ENCODE results near the gene CACNA1C.

The CACNA1C gene

DNA sequence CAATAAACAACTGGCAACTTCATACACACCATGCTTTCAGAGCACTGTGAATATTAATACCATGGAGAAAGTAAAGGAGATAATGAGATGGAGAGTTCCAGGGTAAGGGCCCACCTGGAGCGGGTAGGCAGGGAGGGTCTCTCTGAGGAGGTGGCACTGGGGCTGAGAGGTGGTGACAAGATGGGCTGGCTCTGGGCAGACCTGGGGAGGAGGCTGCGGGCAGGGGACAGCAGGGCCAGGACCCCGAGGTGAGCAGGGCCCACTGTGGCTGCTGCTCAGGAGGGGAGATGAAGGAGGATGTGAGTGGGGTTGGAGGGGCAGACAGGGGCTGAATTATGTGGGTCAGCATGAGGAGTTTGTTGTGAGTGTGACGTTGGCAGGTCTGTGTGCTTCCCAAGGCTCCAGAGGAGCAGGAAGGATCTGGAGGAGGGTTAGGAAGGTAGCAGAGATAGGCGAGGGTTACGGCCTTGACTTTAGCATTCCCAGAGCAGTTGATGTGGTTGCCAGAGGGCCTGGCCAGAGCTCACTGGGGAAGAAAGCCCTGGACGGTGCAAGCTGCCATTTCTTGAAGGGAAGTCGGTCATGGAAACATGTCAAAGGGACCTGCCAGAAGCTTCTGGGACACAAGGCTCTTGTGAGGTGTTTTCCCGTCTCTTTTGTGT is 88.2 kb downstream of the CACNA1C start:
- DNase-seq (ENCODE audit: low read depth in 2 of 2) = no peak

DNA sequence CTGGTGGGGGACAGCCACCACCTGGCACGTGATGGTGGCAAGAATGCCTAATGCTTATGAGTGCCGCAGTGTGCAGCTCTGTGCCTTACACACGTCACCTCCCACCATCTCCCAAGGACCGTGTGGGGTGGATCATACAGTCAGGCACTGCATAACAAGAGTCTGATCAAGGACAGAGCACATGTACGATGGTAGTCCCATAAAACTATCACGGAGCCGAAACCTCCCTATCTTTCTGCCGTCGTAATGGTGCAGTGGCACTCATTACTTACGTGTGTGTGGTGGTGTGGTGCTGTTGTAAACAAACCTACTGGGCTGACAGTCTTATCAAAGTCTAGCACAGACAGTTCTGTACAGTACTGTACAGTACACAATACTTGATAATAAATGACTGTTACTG is 89.3 kb downstream of the CACNA1C start:
- no peak for DNase-seq (ENCODE audit: low read depth in 2 of 2)

DNA sequence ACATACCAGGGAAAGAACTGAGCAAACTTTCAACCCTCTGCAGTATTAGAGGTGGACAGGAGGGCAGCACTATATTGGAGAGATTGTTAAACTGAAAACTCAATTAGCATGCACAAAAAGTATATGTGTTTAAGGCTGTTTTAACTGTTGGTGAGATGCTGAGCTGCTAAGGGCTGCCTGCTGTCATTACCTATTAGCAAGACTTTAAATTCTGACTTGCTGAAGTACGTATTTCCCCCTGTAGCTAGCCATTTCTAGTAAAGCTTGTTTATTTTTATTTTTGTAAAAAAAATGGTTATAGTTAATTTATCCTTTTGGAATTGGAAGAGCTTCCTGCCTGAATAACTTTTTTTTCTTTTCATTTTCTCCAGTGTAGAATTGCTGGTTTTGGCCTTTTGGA is 92.2 kb downstream of the CACNA1C start:
- no peak for DNase-seq (ENCODE audit: low read depth in 2 of 2)

DNA sequence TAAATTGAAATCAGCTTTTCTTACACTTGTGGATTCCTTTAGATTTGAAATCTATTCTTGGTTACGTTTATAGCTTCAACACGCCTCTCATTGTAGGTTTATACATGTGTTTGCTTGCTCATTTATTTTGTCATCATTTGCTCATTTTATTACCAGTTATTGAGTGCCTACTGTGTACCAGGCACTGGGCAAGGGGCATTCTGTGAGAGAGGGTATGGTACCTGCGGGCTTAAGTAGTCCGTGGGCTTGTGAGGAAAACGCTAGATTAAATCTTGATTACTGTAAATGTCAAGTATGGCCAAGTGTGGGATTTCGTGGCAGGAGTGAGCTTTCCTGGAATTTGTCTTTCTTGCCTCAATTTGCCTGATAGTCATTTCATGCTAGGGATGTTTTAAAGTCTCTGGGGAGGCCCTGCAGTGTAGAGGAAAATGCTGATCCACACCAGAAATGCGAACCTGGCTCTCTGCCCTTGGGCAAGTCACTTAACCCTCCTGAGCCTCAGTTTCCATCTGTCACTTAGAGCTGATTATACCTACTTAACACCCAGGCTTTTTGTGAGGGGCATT is 92.7 kb downstream of the CACNA1C start:
- DNase-seq (ENCODE audit: low read depth in 2 of 2) = no peak

DNA sequence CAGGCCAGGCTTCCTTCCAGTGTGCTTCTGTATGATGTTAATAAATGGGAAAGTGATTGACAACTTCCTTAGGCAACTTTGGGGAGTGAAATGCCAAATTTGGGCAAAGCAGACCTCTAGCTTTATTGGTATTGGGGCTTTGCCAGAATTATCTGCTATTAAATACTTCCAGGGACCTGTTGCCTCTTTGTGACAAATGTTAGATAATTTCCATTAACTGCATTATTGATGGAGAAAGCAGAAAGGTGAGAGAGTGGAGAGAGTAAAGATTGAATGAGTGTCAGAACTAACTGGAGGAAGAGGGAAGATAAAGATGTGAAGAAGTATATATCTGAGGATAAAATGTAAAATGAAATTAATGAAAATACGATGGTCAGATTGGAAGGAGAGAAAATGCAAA is 94.5 kb downstream of the CACNA1C start:
- DNase-seq (ENCODE audit: low read depth in 2 of 2) = no peak

DNA sequence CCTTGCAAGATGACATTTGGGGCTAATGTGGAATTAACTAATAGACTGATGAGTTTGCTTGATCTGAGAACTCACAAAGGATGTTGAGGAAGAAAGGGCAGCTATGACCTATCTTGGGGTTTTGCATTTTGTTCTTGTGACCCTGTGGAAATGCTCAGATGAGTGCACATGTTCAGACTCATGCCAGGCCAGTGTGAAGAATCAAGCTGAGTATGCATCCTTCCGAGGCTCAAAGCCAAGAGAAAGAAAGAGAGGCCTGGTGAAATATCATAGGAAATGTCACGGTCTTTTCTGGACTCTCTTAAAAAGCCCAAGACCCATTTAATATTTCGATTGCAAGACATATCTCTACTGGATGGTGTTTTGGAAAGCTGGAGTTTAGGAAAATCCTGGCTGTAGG is 96.3 kb downstream of the CACNA1C start:
- DNase-seq (ENCODE audit: low read depth in 2 of 2) = no peak

DNA sequence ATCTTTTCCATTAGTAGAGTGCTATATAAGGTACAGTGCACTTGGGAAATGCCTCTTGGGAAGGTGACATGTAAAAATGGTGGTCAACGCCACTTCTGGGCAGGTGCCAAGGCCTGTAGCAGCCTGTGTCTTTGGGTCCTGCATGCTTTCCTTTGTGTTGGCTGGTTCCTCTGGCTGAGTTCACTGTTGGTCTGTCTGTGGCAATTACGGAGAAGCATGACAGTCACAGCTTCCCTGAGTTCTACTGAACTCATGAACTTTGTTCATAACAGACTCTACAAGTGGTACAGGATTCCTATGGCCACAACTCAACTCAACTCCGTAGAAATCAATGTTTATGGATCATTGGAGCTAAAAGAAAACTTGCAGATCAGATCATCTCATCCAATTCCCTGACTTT is 98.0 kb downstream of the CACNA1C start:
- no peak for DNase-seq (ENCODE audit: low read depth in 2 of 2)

DNA sequence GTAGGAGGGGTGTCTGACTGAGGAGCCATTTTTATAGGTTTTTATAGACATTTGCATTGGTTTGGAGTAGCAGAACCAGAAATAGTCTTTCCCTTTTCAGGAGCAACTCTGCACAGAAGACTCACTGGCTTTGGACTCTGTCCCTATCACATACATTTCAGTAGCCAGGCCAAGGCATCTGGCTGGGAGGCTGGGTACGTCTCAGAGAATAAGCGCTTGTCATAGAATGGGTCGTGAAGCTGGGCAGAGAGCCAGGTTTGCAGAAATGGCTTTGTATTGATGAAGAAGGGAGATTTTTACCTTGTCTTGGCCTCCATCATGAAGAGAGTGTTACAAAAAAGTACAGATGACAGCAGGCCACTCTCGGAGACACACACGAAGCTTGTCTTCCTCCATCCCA is 98.6 kb downstream of the CACNA1C start:
- no peak for DNase-seq (ENCODE audit: low read depth in 2 of 2)

DNA sequence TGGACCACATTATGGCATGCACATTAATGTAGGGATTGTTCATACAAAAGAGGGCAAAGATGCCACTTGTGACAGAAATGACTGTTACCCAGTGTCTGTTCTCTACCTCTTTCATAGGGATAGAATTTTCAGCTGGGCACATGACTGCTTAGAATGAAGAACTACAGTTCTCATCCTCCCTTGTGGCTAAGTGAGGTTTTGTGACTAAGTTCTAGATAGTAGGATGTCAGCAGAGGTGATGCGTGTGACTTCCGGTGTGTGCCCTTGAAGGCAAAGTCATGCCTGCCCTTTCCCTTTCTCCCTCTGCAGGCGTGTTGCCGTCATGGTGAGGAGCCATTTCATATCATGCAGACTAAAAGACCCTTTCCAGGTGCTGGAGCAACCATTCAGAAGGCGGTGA is 99.3 kb downstream of the CACNA1C start:
- DNase-seq (ENCODE audit: low read depth in 2 of 2) = no peak

DNA sequence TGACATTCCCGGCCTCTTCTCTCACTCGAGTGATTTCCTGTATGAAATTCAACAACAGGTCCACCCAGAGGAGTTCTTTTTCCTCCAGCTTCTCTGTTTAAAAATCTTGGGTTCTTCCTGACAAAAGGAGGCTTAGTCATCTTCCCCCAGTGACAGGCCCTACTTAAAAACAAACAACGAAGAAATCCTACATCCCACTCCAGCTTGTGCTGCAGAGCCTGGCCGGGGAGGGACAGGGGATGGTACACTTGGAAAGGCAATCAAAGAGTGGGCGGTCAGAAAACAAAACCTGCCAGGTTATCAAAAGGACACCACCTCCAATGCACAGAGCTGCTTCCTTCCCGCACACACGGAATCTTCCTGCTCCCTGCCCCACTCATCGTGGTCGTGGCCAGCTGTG is 101.3 kb downstream of the CACNA1C start:
- DNase-seq (ENCODE audit: low read depth in 2 of 2) = no peak

DNA sequence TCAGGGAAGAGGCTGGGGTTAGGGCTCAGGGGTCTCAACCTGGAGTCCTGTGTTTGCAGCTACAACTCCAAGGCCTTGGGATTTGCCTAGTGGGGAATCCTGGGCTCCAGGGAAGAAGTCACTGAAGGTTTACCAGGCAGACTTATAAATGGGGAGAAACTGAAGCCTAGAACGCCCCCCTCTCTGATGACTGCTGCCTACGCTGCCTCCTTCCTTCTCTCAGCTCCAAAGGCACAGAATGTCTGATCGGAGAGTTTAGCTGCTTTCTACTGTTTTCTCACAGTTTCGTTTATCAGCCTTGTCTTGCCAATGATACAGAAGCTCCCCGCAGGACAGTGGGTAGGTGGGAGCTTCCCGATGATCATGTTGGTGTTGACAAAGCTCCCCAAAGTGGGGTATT is 101.7 kb downstream of the CACNA1C start:
- DNase-seq (ENCODE audit: low read depth in 2 of 2) = no peak

DNA sequence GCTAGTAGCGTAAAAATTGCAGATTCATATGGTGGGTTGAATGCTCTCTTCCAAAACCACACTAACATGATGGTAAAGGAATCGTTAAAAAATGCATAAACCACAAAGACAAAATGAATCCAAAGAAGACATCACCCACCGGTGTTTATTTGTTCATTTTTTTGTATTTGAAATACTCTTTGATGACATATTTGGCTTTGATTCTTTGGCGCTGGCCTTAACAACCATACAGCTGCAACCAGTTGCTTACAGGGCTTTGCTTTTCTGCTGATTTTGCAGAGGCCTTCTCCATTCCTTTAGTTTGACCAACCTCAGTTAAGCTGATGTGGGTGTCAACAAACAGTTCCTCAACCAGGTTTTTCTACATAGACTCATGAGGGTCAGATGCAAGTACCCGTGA is 103.5 kb downstream of the CACNA1C start:
- no peak for DNase-seq (ENCODE audit: low read depth in 2 of 2)

DNA sequence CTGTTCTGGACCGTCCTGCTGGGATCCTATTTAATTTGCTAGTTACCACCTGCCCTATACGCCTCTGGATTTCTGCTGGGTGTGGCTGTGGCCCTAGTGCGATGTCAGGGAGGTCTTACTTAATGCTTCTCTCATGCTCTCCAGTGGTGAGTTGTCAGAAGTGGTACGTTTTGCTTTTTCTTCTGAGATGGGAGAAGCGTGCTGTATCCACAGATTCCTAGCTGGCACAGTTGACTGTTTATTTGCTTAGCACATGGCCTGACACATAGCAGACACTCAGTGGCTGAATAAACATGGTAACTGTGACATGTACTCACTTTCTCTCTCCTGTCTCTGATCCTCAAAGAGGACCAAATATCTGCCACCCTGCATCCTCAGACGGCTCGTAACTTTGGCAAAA is 107.3 kb downstream of the CACNA1C start:
- DNase-seq (ENCODE audit: low read depth in 2 of 2) = no peak

DNA sequence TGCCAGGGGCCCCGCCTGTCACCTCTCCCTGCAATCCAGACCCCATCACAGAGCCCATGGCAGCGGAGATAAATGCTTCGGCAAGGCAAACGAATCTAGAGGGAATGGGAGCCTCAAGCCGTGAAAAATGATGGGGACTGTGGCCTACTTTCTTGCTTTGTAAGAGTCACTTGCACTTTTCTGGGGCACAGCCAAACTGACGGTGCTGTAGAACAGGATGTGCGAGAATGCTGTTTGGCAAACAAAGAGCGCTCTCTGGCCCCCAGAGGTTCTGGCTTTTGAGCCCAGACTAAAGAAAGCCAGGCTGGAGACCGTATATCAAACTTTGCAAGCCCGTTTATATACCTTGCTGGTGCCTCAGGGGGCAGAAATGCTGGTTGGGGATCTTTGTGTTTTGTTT is 108.7 kb downstream of the CACNA1C start:
- no peak for DNase-seq (ENCODE audit: low read depth in 2 of 2)

DNA sequence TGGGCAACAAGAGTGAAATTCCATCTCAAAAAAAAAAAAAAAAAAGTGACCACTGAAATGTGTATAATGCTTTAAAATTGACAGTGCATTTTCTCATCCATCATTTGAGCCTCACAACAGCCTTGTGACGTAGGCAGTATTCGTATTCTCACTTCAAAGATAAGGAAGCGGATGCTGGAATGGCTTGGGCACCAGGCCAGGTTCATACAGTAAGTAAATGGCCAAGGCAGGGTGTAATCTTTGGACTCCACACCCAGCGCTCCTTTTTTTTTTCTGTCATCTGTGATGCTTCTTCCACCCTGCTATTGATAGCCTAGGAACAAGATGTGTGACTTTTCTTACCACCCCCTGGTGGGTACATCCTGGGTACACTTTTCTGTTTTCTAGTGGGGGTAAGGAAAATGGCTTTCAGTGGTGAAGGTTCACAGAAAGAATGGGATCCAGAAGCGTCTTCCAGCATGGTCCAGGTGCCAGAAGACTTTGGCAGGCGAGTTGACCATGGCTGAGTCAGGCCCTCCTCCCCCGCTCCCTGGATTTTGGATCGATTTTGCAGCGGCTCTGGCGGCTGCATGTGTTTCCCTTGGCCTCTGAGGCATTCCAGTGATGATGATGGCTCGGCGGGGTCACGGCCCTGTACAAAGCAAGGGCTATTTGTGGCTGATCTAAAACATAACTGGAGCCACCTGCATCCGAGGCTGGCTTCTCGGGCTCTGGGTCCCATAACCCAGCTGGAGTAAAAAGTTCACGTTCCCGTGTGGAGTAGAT is 110.6 kb downstream of the CACNA1C start:
- peak; percentile 57 to 62 for DNase-seq (ENCODE audit: low read depth in 2 of 2)

DNA sequence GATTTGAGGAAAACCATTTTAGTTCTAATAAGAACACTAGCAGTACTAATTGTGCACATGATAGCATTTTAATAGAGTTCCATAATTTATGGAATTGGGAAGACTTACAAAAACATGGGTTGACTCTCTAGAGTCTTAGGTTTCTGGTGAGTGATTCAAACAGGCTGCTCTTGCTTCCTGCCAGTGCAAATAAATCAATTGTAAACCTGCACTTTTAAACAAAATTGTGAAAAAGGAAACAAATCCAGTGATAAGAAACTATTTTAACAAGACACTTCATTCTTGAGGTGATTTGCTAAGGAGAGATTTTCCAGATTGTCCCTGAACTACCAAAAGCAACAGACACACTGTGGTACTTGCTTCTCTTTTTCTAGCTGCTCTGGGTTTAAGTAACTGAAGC is 112.2 kb downstream of the CACNA1C start:
- no peak for DNase-seq (ENCODE audit: low read depth in 2 of 2)

DNA sequence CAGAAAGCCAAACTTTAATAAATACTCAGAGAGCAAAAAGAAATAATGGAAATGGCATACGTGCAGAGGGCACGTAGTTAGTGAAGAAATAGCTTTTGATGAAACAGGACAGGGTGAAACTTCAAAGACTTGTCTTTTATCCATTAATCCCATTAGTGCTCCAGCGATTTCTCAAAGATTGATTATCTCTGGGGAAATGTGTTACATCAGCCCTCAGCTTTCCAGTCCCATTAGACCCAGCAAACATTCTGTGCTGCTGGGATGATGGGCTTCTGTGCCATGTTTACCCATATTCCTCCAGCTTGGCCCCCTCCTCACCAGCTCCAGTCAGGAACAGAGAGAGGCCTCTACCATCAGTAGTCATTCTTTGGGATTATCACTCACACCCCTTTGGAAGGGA is 113.1 kb downstream of the CACNA1C start:
- DNase-seq (ENCODE audit: low read depth in 2 of 2) = no peak

DNA sequence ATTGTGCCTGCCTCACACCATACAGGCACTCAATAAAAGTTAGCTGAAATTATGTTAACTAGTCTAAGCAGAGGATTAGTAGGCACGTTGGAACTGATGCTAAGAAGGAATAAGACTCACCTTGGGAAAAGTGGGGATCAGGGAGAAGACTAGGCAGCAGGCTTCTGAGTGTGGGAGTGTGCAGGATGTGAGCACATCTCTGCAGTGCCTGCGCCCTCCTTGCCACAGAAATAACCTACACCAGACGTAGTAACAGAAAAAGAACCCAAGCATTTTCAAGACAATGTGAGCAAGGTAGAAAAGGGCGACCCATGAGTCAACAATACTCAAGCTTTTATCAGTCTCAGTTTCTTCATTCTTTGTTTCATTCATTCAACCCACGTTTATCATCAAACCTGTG is 113.9 kb downstream of the CACNA1C start:
- DNase-seq (ENCODE audit: low read depth in 2 of 2) = no peak

DNA sequence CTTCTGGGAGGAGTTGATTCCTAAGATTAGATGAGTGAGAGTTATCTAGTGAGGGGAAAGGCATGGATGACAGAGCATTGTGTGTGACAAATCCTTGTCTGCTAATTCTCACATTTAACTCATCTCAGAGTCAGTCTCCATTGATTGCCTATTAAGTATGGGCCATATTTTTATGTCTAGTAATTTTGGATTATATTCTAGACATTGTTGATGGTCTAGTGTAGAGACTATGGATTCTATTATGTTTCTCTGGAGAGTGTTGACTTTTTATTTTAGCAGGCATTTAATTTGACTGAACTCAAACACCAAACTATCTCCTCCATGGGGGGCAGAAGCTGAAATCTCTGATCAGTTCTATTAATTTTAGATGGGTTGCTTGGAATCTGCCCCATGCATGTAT is 114.4 kb downstream of the CACNA1C start:
- no peak for DNase-seq (ENCODE audit: low read depth in 2 of 2)

DNA sequence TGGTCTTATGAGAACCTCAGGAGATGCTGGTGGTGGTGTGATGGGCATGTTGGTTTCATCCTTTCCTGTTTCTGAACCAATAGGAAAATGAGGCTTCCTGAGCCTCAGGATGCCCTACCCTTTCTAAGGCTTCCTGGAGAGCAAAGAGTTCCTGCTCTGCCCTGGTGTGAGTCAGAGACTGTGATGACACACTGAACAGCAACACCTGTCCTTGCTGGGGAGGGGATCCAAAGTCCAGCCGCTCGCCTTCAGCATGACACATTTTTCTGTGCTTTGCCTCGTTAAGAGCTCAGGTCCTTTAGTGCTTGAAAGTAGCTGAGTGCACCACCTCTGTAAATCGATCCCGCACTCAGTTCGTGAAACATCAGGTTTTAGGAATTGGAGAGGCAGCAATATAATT is 116.0 kb downstream of the CACNA1C start:
- no peak for DNase-seq (ENCODE audit: low read depth in 2 of 2)

DNA sequence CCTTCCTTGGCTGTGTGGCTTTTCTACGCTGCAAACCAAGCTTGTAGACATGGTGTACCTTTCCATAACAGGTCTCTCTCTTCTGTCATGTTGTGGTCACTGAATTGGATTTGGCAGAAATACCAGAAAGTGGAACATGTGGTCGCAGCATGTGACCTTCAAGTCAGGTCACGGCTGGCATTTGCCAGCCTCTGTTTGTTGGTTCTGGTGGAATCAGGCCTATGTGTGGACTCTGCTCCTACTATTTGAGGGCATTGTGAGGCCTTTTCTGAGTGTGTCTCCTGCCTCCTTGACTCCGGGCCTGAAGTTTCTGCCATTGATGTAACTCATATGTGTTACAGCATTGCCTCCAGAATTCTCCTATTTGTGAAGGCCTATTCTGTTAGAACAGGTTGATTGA is 116.7 kb downstream of the CACNA1C start:
- DNase-seq (ENCODE audit: low read depth in 2 of 2) = no peak

DNA sequence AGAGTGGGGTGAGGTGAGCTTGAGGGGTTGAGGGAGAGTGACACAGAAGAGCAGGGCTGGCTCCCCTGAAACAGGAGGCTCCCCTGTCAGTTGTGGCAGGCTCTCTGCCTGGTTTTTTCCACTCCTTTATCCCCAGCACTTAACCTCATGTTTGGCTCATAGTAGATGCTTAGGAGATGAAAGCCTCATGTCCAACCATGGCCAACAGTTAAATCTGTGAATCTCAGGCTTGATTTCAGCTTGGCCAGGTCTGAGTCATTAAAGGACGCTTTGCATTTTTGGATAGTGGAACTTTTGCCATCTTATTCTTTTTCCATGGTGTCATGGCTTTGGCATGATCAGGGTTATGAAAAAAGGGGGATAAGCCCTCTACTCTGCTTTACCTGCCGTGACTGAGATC is 117.2 kb downstream of the CACNA1C start:
- DNase-seq (ENCODE audit: low read depth in 2 of 2) = no peak

DNA sequence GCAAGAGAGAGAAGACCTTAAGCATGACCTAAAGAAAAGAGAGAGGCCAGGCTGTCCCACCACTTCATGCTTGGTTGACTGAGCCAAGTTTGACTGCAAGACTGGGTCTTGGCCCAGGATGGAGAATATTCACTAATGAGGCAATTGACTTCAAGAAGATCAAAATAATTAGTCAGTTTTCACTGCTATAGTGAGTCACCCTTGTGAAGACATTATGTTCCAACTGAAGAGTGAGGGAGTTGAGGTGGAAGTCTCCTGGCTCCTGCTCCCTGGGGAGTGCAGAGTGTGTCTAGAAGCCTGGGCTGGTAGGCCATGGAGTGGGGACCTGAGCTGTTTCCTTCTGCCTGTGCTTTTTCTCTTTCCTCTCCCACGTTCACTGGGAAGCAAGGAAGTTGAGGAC is 117.6 kb downstream of the CACNA1C start:
- no peak for DNase-seq (ENCODE audit: low read depth in 2 of 2)
